ENCODE data around the gene KIF3C.

DNA sequence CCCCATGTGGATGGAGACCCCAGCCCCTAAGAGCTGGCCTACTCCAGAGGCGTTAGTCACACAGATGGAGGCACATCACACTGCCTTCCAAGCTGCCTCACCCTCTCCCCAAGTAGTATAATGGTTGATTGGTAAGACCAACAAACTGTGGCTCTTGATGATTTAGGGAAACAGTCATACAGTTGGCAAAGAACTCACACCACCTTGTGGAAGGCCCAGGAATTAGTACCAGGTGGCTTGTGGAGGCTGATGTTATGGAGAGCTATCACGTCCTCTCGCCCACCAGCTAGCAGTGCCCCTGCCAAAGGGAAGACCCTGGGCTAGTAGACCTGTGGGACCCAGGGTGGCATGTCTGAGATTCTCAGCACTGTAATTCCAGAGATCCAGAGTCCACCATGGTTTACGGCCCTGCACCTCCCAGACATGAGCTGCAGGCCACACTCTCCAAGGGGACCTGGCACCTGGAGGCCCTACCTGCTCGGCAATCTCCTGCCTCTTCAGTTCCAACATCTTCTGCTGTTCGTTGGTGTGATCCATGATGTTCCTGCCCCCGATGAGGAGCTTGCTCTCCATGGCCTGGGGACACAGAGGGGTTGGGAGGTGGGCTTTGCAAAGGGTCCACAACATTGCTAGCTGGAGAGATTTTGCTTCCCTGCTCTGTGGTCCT lies 26.3 kb downstream of the KIF3C start:
- TF ChIP-seq, protein P1, sequence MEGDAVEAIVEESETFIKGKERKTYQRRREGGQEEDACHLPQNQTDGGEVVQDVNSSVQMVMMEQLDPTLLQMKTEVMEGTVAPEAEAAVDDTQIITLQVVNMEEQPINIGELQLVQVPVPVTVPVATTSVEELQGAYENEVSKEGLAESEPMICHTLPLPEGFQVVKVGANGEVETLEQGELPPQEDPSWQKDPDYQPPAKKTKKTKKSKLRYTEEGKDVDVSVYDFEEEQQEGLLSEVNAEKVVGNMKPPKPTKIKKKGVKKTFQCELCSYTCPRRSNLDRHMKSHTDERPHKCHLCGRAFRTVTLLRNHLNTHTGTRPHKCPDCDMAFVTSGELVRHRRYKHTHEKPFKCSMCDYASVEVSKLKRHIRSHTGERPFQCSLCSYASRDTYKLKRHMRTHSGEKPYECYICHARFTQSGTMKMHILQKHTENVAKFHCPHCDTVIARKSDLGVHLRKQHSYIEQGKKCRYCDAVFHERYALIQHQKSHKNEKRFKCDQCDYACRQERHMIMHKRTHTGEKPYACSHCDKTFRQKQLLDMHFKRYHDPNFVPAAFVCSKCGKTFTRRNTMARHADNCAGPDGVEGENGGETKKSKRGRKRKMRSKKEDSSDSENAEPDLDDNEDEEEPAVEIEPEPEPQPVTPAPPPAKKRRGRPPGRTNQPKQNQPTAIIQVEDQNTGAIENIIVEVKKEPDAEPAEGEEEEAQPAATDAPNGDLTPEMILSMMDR (conservative IDR thresholded peaks at IDR 0.05; ENCODE audit: low read depth, low read length) = peak; percentile 44
- TF ChIP-seq EZH2 (IDR thresholded peaks at IDR 0.05; ENCODE audit: low read length, unreplicated experiment) = no peak
- no peak for TF ChIP-seq EZH2phosphoT487 (IDR thresholded peaks at IDR 0.05; ENCODE audit: borderline replicate concordance, low read length)

Data from PC-3 (cell line).